ENCODE data around the gene KIAA1586. TPM values are rescaled to one million over a fixed set of nuclear protein-coding genes. Genes with fewer than 3 reads are reported as not detected.
A peak's percentile ranks its signal among the peaks of the same experiment; 100 is the strongest.
"Not testable (repeated sequence)": the region's sequence is repeated elsewhere in the genome, so short reads cannot be mapped to it uniquely, and the experiment has no call there.

The KIAA1586 gene
- total RNA-seq, 1 donor from 2014 or later, result 21.5 TPM

DNA sequence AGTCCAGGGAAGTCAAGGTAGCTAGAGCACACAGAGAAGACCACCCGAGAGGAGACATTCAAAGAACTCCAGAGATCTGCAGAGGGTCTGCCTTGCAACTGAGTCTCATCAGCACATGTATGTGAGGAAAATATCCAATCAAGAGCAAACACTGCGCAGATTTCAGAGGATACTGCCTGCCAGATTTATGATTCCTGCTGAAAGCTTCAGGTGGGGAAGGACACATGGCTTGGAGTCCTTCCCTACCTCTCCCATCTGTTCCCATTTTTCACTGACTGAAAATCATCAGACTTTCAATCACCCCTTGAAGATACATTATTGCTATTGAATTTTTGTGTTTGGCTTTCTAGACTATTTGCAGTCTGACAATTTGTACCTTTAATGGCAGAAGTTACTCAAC, 7.6 kb upstream of the KIAA1586 start:
- intact Hi-C loops (cut with DNase I), result no loop called here
- no peak for ATAC-seq
- DNase-seq (ENCODE audit: low spot score), result no peak

DNA sequence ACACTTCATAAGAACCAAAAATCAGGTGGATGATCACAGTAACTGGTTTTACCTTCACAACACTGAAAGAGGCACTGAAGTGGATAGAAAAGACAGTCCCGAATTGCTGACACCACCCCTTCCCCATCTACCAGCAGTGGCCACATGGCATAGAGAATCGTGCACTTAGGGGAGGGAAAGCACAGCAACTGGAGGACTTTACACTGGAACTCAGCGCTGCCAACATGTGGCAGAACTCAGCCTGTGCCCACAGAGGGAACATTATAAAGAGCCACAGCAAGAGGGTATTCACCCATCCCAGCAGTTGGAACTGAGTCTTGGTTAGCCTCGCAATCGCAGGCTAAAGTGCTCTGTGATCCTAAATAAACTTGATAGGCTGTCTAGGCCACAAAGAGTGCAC, 6.5 kb upstream of the KIAA1586 start:
- intact Hi-C loops (cut with DNase I), result no loop called here
- ATAC-seq (no peak), DNase-seq (ENCODE audit: low spot score) (no peak)

DNA sequence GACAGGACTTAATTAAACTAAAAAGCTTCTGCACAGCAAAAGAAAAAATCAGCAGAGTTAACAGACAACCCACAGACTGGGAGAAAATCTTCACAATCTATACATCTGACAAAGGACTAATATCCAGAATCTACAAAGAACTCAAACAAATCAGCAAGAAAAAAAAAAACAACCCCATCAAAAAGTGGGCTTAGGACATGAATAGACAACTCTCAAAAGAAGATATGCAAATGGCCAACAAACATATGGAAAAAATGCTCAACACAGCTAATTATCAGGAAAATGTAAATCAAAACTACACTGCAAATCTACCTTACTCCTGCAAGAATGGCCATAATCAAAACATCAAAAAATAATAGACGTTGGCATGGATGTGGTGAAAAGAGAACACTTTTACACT, 2.4 kb upstream of the KIAA1586 start:
- DNase-seq (ENCODE audit: low spot score); intact Hi-C loops (cut with DNase I); ATAC-seq: not testable (repeated sequence)

DNA sequence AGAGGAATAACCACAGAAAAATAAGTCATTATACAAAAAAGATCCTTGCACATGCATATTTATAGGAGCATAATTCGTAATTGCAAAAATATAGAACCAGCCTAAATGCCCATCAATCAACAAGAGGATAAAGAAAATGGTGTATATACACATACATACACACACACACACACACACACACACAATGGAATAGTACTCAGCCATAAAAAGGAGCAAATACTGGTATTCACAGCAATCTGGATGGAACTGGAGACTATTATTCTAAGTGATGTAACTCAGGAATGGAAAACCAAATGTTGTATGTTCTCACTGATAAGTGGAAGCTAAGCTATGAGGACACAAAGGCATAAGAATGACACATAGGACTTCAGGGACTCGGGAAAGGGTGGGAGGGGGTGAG, 1.9 kb upstream of the KIAA1586 start:
- intact Hi-C loops (cut with DNase I), result no loop called here
- no peak for ATAC-seq
- no peak for DNase-seq (ENCODE audit: low spot score)

DNA sequence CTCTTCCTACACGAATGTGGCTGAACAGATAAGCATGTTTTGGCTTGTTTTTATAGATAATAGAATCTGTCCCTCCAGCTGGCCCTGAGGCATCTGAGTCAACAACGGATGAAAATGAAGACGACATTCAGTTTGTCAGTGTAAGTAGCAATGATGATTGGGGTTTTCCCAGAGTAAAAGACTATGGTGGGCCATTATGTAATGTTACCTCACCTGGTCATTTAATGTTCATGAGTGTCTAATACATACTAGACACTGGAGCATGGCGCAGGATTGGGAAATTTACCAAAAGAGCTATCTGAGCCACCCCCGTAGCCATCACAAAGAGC, 728 bp downstream of the KIAA1586 start:
- intact Hi-C loops (cut with DNase I), result not testable (repeated sequence)

DNA sequence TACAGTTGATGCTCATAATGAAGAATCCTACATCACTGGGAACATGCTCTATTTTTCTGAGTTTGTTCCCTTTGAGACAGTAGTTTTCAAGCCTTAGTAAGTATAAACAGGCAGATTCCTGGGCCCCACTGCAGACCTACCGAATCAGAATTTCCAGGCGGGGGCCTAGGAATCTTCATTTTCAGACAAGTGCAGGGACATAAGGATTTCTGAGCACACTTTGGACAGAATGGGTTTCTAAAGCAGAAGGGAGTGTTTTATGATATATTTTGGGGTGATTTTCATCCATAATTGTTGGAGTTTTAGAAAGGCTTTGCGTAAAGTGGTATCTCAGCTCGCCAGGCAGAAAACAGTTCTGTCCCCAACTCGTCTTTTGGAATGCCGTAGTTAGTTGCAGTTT, 1.4 kb downstream of the KIAA1586 start:
- DNase-seq (ENCODE audit: low spot score); intact Hi-C loops (cut with DNase I); ATAC-seq: not testable (repeated sequence)

More for the DNA sequence above, 728 bp downstream of the KIAA1586 start:
- DNase-seq (ENCODE audit: low spot score); ATAC-seq: not testable (repeated sequence)

DNA sequence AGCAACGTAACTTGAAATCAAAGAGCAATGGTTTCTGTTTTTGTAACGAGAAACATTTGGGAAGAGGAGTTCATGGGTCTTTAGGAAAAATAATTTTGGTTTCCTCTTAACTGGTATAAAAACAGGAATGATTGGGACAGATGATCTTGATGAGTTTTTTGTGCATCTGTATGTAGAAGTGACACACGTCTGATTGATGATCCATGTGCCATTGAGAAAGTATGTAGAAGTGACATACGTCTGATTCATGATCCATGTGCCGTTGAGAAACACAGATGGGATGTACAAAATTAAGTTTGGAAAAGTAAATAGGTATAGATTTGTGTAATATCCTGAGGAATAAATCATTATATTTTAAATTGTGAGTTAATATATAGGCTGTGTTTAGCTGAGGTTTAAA, 2.1 kb downstream of the KIAA1586 start:
- intact Hi-C loops (cut with DNase I), result no loop called here
- DNase-seq (ENCODE audit: low spot score) (no peak), ATAC-seq (no peak)

DNA sequence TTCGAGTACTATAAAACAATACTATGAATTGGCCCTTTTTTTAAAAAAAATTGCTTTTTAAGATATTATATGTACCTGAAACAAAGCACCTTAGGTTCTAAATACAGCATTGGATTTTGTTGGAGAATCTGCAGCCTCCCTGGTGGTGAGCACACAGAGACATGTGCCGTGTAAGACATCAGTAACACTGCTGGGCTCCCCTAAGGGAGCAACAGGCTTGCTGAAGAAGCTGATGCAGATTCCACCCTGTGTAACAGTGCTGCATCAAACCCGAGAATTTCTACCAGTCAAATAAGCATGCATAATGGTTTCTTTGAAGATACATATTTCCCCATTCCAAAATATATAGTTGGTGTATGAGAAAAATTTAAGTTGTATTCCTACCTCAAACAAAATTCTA, 17.4 kb downstream of the KIAA1586 start:
- ATAC-seq (no peak), DNase-seq (ENCODE audit: low spot score) (no peak)
- intact Hi-C loops (cut with DNase I), result no loop called here

DNA sequence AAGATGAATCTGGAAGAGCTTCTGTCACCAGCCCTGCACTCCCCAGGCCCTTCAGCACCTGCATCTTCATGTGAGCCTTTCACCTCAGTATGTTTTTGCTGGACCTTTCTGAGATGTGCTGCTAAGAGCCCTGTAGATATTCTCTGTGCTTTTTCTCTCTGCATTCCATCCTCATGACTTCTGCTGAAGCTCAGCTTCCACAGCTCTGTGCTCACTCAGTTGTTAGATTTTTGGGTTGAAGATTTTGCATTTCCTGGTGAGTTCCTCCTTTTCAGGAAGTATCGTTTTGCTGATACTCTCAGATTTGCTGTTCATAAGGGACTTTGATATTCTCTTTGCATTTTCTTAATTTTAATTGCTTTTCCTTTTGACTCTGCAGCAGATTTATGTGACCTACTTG, 18.3 kb downstream of the KIAA1586 start:
- DNase-seq (ENCODE audit: low spot score) (no peak), ATAC-seq (no peak)
- intact Hi-C loops (cut with DNase I), result no loop called here

DNA sequence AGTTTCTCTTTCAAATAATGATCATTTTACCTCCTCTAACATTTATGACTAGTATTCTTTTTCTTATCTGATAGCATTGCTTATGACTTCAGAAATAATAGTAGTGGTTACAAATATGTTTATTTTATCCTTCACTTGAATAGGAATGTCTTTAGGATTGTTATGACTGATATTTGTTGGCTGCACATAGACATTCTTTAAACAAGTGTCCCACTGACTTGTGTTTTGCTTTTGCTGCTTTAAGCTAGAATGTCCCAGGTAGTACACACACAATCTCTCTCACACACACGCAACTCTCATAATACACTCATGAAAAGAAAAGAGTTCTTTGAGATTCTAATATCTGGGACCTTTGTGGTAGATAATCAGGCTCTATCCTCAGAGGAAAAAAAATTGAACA, 21.6 kb downstream of the KIAA1586 start:
- no peak for DNase-seq (ENCODE audit: low spot score)
- ATAC-seq, result no peak
- intact Hi-C loops (cut with DNase I), result no loop called here

DNA sequence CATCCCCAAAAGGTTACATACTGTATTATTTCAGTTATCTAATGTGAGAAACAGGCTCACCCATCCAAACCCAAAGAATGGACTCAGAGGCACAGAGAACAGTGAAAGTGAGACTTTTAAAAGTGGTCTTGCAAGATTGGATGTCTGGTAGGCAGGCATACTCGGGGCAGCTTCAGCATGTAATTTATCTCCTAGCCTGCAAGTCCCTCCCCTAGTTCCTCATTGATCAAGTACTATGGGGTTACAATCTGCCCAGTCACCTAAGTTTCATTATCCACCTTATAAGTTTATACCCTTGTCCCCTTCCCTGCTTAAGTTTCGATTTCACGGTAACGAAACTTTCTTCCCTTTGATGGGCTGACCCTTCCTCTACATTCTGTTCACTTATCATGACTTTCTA, 22.7 kb downstream of the KIAA1586 start:
- intact Hi-C loops (cut with DNase I), result no loop called here
- no peak for DNase-seq (ENCODE audit: low spot score)
- no peak for ATAC-seq

DNA sequence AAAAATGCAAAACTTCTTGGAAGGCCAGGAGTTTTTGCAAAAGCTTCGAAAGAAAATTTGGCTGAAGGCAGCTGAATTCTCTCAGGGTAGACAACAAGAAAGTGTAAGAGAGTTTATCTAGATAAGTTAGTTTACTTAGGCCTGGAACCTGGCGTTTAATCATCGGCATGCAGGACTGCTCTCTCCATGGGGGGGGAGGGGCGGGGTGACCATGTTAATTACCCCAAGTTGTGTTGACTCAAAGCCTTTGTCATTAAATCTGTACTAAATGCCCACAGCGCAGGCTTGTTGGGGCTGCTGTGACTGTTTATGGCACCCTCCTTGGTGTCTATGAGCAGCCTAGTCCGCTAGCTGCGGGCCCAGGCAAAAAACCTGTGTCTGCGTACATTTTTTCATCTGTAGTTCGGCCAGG, 23.4 kb downstream of the KIAA1586 start:
- intact Hi-C loops (cut with DNase I), result no loop called here
- ATAC-seq (no peak), DNase-seq (ENCODE audit: low spot score) (no peak)

DNA sequence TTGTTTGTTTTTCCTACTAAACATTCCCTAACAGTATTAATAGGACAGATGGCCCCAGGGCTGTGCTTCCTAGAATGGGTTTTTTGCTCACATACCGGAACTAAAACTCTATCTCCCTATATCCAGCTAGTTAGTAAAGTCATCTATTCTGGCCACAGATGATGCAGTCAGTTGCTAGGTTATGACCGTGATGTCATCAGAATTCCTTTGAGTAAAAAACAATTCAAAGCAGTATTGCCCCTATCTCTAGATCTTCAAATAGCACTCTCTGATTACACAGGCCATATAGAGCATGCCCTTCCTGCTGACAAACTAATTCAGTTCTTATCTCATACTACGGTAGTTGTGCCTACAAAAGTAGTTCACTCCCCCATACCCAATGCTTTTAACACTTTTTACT, 25.6 kb downstream of the KIAA1586 start:
- DNase-seq (ENCODE audit: low spot score) (no peak), ATAC-seq (no peak)
- intact Hi-C loops (cut with DNase I), result no loop called here

DNA sequence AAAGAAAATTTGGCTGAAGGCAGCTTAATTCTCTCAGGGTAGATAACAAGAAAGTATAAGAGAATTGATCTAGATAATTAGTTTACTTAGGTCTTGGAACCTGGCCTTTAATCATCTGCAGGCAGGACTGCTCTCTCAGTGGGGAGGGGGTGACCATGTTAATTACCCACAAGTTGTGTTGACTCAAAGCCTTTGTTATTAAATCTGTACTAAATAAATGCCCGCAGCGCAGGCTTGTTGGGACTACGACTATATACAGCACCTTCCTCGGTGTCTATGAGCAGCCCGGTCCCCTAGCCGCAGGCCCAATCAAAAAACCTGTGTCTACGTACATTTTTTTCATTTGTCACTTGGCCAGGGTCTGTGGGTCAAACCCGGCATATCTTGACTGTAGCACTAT, 27.9 kb downstream of the KIAA1586 start:
- intact Hi-C loops (cut with DNase I), result no loop called here
- ATAC-seq, result no peak

DNA sequence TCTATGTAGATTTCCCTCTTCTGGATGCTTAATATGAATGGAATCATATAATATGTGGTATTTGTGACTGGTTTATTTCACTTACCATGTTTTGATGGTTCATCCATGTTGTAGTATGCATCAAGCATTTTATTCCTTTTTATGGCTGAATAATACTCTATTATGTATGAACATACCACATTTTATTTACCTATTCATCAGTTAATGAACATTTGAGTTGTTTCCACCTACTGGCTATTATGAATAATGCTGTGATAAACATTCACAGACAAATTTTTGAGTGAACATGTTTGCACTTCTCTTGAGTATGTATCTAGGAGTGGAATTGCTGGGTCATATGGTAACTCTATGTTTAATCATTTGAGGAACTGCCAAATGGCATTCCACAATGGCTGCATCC, 28.6 kb downstream of the KIAA1586 start:
- intact Hi-C loops (cut with DNase I), result no loop called here

More for the DNA sequence above, 27.9 kb downstream of the KIAA1586 start:
- DNase-seq (ENCODE audit: low spot score), result no peak

DNA sequence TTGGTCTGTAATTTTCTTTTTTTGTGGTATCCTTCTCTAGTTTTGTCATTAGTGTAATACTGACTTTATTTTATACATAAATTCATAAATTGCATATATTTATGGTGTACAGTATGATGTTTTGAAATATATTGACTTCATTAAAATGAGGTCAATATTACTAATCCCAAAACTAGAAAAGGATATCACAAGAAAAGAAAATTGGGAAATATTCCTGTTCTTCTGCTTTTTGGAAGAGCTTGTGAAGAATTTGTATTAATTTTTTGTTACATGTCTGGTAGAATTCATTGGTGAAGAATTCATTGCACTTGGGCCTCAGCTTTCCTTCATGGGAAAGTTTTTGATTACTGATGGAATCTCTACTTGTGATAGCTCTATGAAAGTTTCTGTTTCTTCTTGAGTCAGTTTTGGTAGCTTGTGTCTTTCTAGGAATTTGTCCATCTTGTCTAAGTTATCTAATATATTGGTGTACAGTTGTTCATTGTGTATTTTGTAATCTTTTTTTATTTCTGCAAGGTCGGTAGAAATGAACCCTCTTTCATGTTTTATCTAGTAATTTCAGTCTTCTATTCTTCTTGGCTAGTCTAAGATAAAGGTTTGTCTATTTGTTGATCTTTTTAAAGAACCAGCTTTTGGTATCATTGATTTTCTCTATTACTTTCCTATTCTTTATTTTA, 32.2 kb downstream of the KIAA1586 start:
- DNase-seq (ENCODE audit: low spot score) (no peak), ATAC-seq (no peak)
- intact Hi-C loops (cut with DNase I), result no loop called here

More for the DNA sequence above, 28.6 kb downstream of the KIAA1586 start:
- no peak for ATAC-seq
- no peak for DNase-seq (ENCODE audit: low spot score)

DNA sequence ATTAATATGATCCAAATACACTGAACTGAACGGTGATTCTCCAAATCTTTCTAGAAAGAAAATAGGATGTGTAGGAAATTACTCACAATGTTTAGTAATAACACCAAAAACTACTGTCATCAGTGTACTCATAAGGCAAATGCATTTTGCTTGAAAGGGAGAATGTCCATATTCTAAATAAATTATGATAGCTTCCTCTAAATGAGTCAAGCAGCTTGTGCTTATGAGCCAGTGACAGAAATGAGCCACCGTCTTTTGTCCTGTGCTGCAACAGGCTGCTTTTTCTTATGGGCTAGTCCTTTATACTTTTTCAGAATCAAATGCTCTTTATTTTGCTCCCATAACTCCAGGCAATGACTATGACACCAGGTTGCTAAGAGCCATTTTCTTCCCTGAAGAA, 39.0 kb downstream of the KIAA1586 start:
- intact Hi-C loops (cut with DNase I), result no loop called here
- ATAC-seq (no peak), DNase-seq (ENCODE audit: low spot score) (no peak)

DNA sequence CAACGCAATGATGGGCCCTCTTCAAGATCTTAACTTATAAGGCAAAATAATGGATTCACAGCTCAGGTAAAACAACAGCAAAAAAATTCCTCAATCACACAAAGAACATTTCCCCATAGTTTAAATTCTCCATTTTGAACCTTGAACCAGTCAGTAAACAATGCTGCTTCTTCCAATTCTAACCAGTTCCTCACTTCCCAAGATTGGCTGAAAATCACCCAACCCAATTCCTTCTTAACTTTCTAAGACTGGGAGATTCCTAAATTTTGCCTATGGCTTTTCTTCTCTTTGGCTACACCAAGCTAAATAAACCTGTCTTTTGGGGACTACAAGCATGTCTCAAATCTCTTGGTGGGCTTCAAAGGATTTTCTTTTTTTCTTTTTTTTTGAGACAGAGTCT, 40.4 kb downstream of the KIAA1586 start:
- ATAC-seq (no peak), DNase-seq (ENCODE audit: low spot score) (no peak)
- intact Hi-C loops (cut with DNase I), result no loop called here

DNA sequence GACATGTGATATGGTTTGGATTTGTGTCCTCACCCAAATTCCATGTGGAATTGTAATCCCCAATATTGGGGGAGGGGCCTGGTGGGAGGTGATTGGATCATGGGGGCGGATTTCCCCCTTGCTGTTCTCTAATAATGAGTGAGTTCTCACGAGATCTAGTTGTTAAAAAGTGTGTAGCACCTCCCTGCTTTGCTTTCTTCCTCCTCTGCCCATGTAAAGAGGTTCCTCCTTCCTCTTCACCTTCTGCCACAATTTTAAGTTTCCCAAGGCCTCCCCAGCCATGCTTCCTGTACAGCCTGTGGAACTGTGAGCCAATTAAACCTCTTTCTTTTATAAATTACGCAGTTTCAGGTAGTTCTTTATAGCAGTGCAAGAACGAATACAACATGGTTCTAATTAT, 41.4 kb downstream of the KIAA1586 start:
- intact Hi-C loops (cut with DNase I), result no loop called here
- no peak for ATAC-seq

DNA sequence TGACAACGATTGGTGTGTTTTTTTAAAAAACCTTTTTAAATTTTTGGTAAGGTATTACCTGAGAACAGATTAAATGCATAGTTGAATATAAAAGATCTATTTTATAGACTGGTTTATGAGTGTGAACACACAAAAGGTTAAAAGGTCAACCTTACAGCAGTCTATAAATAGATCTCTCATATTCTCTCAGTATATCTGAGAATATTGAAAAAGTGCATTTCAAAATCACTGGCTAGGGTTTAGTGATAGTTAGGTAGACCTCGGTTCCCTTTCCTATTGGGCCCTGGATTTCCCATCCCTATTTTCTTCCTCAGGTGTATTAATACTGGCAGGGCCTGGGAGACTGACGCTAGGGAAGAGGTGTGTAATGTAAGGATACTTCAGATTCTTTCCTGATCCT, 42.8 kb downstream of the KIAA1586 start:
- DNase-seq (ENCODE audit: low spot score) (no peak), ATAC-seq (no peak)
- intact Hi-C loops (cut with DNase I), result no loop called here

More for the DNA sequence above, 41.4 kb downstream of the KIAA1586 start:
- DNase-seq (ENCODE audit: low spot score), result no peak

DNA sequence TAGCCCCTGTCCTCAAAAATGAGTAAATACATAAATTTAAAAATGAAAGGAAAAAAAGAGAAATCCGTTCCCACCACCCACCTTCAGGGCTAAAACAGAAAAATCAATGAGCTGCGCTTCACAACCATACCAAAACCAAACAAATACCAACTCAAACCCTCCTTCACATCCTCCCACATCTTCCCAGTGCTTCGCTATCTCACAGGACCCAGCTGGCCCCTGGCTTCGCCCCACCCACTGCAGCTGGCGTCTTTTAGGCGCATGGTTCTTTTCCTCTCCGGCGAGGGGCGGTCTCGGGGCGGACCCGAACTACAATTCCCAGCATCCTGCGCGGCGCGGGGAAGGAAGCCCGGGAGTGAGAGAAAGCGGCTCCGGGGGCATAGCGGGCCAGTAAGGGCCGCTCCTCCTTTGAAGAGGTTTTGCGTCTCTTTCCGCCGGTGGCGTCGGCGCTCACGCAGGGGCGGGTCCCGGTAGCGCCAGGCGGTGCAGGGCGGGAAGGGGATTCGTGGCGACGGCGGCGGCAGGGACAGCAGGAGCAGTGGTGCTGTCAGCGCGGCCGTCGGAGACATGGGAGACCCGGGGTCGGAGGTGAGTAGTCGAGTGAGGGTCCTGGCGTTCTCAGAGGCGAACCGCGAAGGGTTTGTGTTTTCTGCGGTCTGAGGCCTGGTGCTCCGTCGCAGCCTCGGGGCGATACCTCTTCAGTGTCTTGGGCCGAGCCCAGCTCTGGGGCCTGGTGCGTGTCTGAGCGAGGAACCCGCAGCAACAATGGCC, 43.4 kb downstream of the KIAA1586 start, which contains the start of gene ZNF451:
ZNF451 (plus strand) TSS at position 502 of the 771 bp plus-strand sequence; CDS start at position 568, 66 bp downstream.
- ATAC-seq (peak; percentile 99), DNase-seq (ENCODE audit: low spot score) (peak; percentile 98)
- intact Hi-C loops (cut with DNase I), result no loop called here

Data from sciatic nerve (tissue), 2 donors.